GM12891 (cell line): ENCODE measurements around the gene ALDH1A3.

Experiments
- PAX5 ChIP-seq: IDR thresholded peaks from 2 replicates; pipeline ENCODE4 v1.6.1; 2011; ENCODE audit warnings: low read length, moderate library complexity, mild to moderate bottlenecking; ENCODE audit not compliant: insufficient read depth, severe bottlenecking
- POLR2A ChIP-seq: IDR thresholded peaks from 2 replicates; pipeline ENCODE4 v1.6.1; 2011; ENCODE audit warnings: low read depth, low read length, control low read depth
- POLR2AphosphoS5 ChIP-seq: IDR thresholded peaks from 2 replicates; pipeline ENCODE4 v1.6.1; 2011; ENCODE audit warnings: low read depth, low read length, control low read depth
- POU2F2 ChIP-seq: IDR thresholded peaks from 2 replicates; pipeline ENCODE4 v1.6.1; 2011; ENCODE audit warnings: low read depth, mild to moderate bottlenecking, control low read depth, low read length, moderate library complexity
- SPI1 ChIP-seq: IDR thresholded peaks from 2 replicates; pipeline ENCODE4 v1.6.1; 2011; ENCODE audit warnings: low read depth, low read length, control low read depth
- TAF1 ChIP-seq: IDR thresholded peaks from 2 replicates; pipeline ENCODE4 v1.6.1; 2011; ENCODE audit warnings: low read depth, low read length, control low read depth

GRCh38 chr15:100900136-100900794, 20.6 kb downstream of the ALDH1A3 start:
- TF ChIP-seq POLR2A = no peak
- TF ChIP-seq TAF1 = no peak
- TF ChIP-seq SPI1 = no peak
- TF ChIP-seq POLR2AphosphoS5 = no peak
- TF ChIP-seq POU2F2 = no peak
- no peak for TF ChIP-seq PAX5
